T-helper 17 cell (primary cell): ENCODE measurements around the gene RBM12. TPM values are rescaled to one million over a fixed set of nuclear protein-coding genes. Genes with fewer than 3 reads are reported as not detected.
"Not testable (repeated sequence)": the region's sequence is repeated elsewhere in the genome, so short reads cannot be mapped to it uniquely, and the experiment has no call there.

ENCODE experiments used
- ATAC-seq: fragments of 150-1000 bp; cut with Tn5 transposase; 2 replicates; pipeline ENCODE4 v1.10.0; 2021; ENCODE audit warnings: mild to moderate bottlenecking, moderate library complexity
- DNase-seq, 3 donors: peaks; one replicate each; pipeline versions ENCODE4 v3.0.0 to v3.0.0-alpha.2; 2020 to 2021
- H3K9me3 ChIP-seq: one replicate; pipeline ENCODE4 v1.7.0; 2013; ENCODE audit warnings: low read length, mild to moderate bottlenecking; ENCODE audit not compliant: control insufficient read depth, poor library complexity, severe bottlenecking
- H3K27ac Mint-ChIP-seq: one replicate; pipeline ENCODE4 v1.8.0; 2022; ENCODE audit warnings: mild to moderate bottlenecking, moderate library complexity, mixed read lengths
- H3K27me3 Mint-ChIP-seq: one replicate; pipeline ENCODE4 v1.8.0; 2022; ENCODE audit warnings: mixed read lengths
- H3K36me3 Mint-ChIP-seq: one replicate; pipeline ENCODE4 v1.8.0; 2022; ENCODE audit warnings: low read depth, mixed read lengths
- H3K4me1 Mint-ChIP-seq: one replicate; pipeline ENCODE4 v1.8.0; 2022; ENCODE audit warnings: mild to moderate bottlenecking, mixed read lengths
- H3K4me3 Mint-ChIP-seq: one replicate; pipeline ENCODE4 v1.8.0; 2022; ENCODE audit warnings: mild to moderate bottlenecking, moderate library complexity, mixed read lengths
- total RNA-seq, 4 donors: library from RNA in 2 of 4; stranded (reverse) in 2 of 4; gene quantifications; one replicate each; pipeline ENCODE4 v1.2.3 and lab custom pipeline; 2022 to 2026

Gene RBM12
- total RNA-seq, 2 donors from 2014 or later, result 86.0 to 87.8 TPM

- H3K27ac Mint-ChIP-seq, H3K9me3 ChIP-seq, H3K4me3 Mint-ChIP-seq, H3K27me3 Mint-ChIP-seq, H3K4me1 Mint-ChIP-seq, H3K36me3 Mint-ChIP-seq, ATAC-seq, DNase-seq: not testable (repeated sequence)
These were observed 20.7 kb upstream of the RBM12 start for GRCh38 chr20:35685368-35685767.

- no peak overlapping the region for H3K4me3 Mint-ChIP-seq
- DNase-seq (no peak), ATAC-seq (no peak)
- H3K36me3 Mint-ChIP-seq, result no peaks in the 10 kb centered on the region
- no peaks in the 10 kb centered on the region for H3K9me3 ChIP-seq
- no peaks in the 10 kb centered on the region for H3K27me3 Mint-ChIP-seq
- H3K4me1 Mint-ChIP-seq, result no peaks in the 10 kb centered on the region
- H3K27ac Mint-ChIP-seq, result no peak overlapping the region
These were observed 17.3 kb upstream of the RBM12 start for GRCh38 chr20:35681960-35682359.

- H3K4me1 Mint-ChIP-seq, result no peaks in the 10 kb centered on the region
- H3K36me3 Mint-ChIP-seq, result peaks cover 2% of the 10 kb centered on the region
- ATAC-seq (no peak), DNase-seq (no peak)
- H3K4me3 Mint-ChIP-seq, result no peak overlapping the region
- H3K9me3 ChIP-seq, result no peaks in the 10 kb centered on the region
- no peaks in the 10 kb centered on the region for H3K27me3 Mint-ChIP-seq
- H3K27ac Mint-ChIP-seq, result no peak overlapping the region
These were observed 15.9 kb upstream of the RBM12 start for GRCh38 chr20:35680452-35681183.

GRCh38 chr20:35674921-35675320 lies 10.2 kb upstream of the RBM12 start:
- H3K9me3 ChIP-seq, result no peaks in the 10 kb centered on the region
- ATAC-seq, result no peak
- Mint-ChIP-seq H3K4me3 (no peak overlapping the region), H3K27ac (peak overlapping the region; percentile 29), H3K4me1 (no peaks in the 10 kb centered on the region), H3K27me3 (no peaks in the 10 kb centered on the region), H3K36me3 (peaks cover 7% of the 10 kb centered on the region)
- no peak for DNase-seq

- ATAC-seq, result no peak
- Mint-ChIP-seq H3K27ac (no peak overlapping the region), H3K4me1 (no peaks in the 10 kb centered on the region), H3K27me3 (no peaks in the 10 kb centered on the region), H3K4me3 (no peak overlapping the region), H3K36me3 (peaks cover 7% of the 10 kb centered on the region)
- H3K9me3 ChIP-seq, result no peaks in the 10 kb centered on the region
- DNase-seq, result no peak
These were observed 9.2 kb upstream of the RBM12 start for GRCh38 chr20:35673884-35674283.

- no peaks in the 10 kb centered on the region for H3K9me3 ChIP-seq
- no peaks in the 10 kb centered on the region for H3K27me3 Mint-ChIP-seq
- ATAC-seq, result no peak
- no peak for DNase-seq
- peaks cover 3% of the 10 kb centered on the region for H3K4me1 Mint-ChIP-seq
- H3K27ac Mint-ChIP-seq, result peak overlapping the region; percentile 29
- no peak overlapping the region for H3K4me3 Mint-ChIP-seq
- peaks cover 5% of the 10 kb centered on the region for H3K36me3 Mint-ChIP-seq
These were observed 5.0 kb upstream of the RBM12 start for GRCh38 chr20:35669681-35670080.

- DNase-seq (no peak), ATAC-seq (no peak)
- no peak overlapping the region for H3K4me3 Mint-ChIP-seq
- H3K4me1 Mint-ChIP-seq, result peaks cover 4% of the 10 kb centered on the region
- H3K27ac Mint-ChIP-seq, result peak overlapping the region; percentile 29
- peaks cover 5% of the 10 kb centered on the region for H3K36me3 Mint-ChIP-seq
- H3K27me3 Mint-ChIP-seq, result no peaks in the 10 kb centered on the region
- no peaks in the 10 kb centered on the region for H3K9me3 ChIP-seq
These were observed 4.5 kb upstream of the RBM12 start for GRCh38 chr20:35669221-35669620.

- DNase-seq, result no peak
- no peak overlapping the region for H3K4me3 Mint-ChIP-seq
- peak overlapping the region; percentile 99 for H3K27ac Mint-ChIP-seq
- H3K27me3 Mint-ChIP-seq, result no peaks in the 10 kb centered on the region
- H3K9me3 ChIP-seq, result no peaks in the 10 kb centered on the region
- ATAC-seq, result no peak
- H3K4me1 Mint-ChIP-seq, result peaks cover 33% of the 10 kb centered on the region
- H3K36me3 Mint-ChIP-seq, result peaks cover 3% of the 10 kb centered on the region
These were observed 1.2 kb upstream of the RBM12 start for GRCh38 chr20:35665949-35666288.

- no peaks in the 10 kb centered on the region for H3K9me3 ChIP-seq
- peak overlapping the region; percentile 91 for H3K4me3 Mint-ChIP-seq
- ATAC-seq (peak; percentile 63), DNase-seq (peak; percentile 36 to 49 (median 40))
- H3K27me3 Mint-ChIP-seq, result no peaks in the 10 kb centered on the region
- no peaks in the 10 kb centered on the region for H3K36me3 Mint-ChIP-seq
- peaks cover 48% of the 10 kb centered on the region for H3K4me1 Mint-ChIP-seq
- peak overlapping the region; percentile 99 for H3K27ac Mint-ChIP-seq
These were observed 909 bp downstream of the RBM12 start for GRCh38 chr20:35663516-35664465.

- Mint-ChIP-seq H3K4me1 (peaks cover 48% of the 10 kb centered on the region), H3K27ac (peak overlapping the region; percentile 99), H3K36me3 (no peaks in the 10 kb centered on the region), H3K27me3 (no peaks in the 10 kb centered on the region), H3K4me3 (peak overlapping the region; percentile 91)
- ATAC-seq, result no peak
- DNase-seq, result no peak
- no peaks in the 10 kb centered on the region for H3K9me3 ChIP-seq
These were observed 2.1 kb downstream of the RBM12 start for GRCh38 chr20:35662551-35662950.

- Mint-ChIP-seq H3K27ac (peak overlapping the region; percentile 99), H3K36me3 (peaks cover 2% of the 10 kb centered on the region), H3K4me3 (peak overlapping the region; percentile 91), H3K27me3 (no peaks in the 10 kb centered on the region), H3K4me1 (peaks cover 54% of the 10 kb centered on the region)
- H3K9me3 ChIP-seq, result no peaks in the 10 kb centered on the region
- no peak for DNase-seq
- no peak for ATAC-seq
These were observed 2.8 kb downstream of the RBM12 start for GRCh38 chr20:35661908-35662307.

GRCh38 chr20:35661053-35661452 lies 3.6 kb downstream of the RBM12 start:
- Mint-ChIP-seq H3K27ac (peak overlapping the region; percentile 99), H3K4me3 (peak overlapping the region; percentile 91), H3K4me1 (peaks cover 57% of the 10 kb centered on the region), H3K27me3 (no peaks in the 10 kb centered on the region), H3K36me3 (peaks cover 2% of the 10 kb centered on the region)
- H3K9me3 ChIP-seq, result no peaks in the 10 kb centered on the region
- ATAC-seq (no peak), DNase-seq (no peak)

GRCh38 chr20:35660122-35660937 lies 4.4 kb downstream of the RBM12 start:
- H3K36me3 Mint-ChIP-seq, result peaks cover 2% of the 10 kb centered on the region
- H3K4me1 Mint-ChIP-seq, result peaks cover 57% of the 10 kb centered on the region
- peak overlapping the region; percentile 91 for H3K4me3 Mint-ChIP-seq
- H3K27me3 Mint-ChIP-seq, result no peaks in the 10 kb centered on the region
- ATAC-seq (no peak), DNase-seq (no peak)
- no peaks in the 10 kb centered on the region for H3K9me3 ChIP-seq
- H3K27ac Mint-ChIP-seq, result peak overlapping the region; percentile 99
